MM.1S (cell line): Measurements from ENCODE around the gene PLK2.

ENCODE experiments used
- EZH2 ChIP-seq: fragments of 300-600 bp; sonication (generic); optimal IDR thresholded peaks from 2 replicates; pipeline ENCODE3; 2017; ENCODE audit warnings: low read depth, mild to moderate bottlenecking, antibody characterized with exemption, low read length, mixed read lengths
- TF ChIP-seq, protein P1 (sequence below): fragments of 300-600 bp; sonication (generic); IDR thresholded peaks from 2 replicates; pipeline ENCODE4 v1.5.1; 2016; ENCODE audit warnings: antibody characterized with exemption, low read length, mixed read lengths

DNA sequence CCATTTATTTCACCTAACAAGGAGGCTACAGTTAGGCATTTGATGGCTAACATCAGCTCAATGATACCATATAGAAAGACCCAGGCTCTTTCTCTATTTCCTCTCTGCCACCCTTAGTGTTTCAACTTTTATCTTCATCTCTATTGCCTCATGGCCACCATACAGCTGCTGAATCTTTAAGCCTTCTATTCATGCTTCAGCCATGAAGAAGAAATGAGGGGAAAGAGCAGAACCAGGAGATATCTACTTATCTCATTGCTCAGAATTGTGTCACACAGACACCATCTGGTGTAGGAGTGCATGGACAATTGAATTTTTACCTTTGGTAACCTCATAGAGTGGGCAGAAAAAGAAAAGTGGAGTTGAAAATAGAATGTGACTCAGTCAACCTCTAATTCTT, 38.0 kb upstream of the PLK2 start:
- TF ChIP-seq, protein P1, sequence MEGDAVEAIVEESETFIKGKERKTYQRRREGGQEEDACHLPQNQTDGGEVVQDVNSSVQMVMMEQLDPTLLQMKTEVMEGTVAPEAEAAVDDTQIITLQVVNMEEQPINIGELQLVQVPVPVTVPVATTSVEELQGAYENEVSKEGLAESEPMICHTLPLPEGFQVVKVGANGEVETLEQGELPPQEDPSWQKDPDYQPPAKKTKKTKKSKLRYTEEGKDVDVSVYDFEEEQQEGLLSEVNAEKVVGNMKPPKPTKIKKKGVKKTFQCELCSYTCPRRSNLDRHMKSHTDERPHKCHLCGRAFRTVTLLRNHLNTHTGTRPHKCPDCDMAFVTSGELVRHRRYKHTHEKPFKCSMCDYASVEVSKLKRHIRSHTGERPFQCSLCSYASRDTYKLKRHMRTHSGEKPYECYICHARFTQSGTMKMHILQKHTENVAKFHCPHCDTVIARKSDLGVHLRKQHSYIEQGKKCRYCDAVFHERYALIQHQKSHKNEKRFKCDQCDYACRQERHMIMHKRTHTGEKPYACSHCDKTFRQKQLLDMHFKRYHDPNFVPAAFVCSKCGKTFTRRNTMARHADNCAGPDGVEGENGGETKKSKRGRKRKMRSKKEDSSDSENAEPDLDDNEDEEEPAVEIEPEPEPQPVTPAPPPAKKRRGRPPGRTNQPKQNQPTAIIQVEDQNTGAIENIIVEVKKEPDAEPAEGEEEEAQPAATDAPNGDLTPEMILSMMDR: no peak
- TF ChIP-seq EZH2: no peak
